HG03558 (cell line): ENCODE data around the gene ZNF710.
"Not testable (repeated sequence)": the region's sequence is repeated elsewhere in the genome, so short reads cannot be mapped to it uniquely, and the experiment has no call there.

Experiments
- ATAC-seq: cut with Tn5 transposase; IDR thresholded peaks from one replicate; pipeline ENCODE4 v1.9.1; 2021; ENCODE audit warnings: moderate number of reproducible peaks; ENCODE audit not compliant: unreplicated experiment; ENCODE audit errors: extremely low read depth

The ZNF710 gene

GRCh38 chr15:90099072-90099867, 98.1 kb downstream of the ZNF710 start:
- ATAC-seq = no peak

- no peak for ATAC-seq
Measured at GRCh38 chr15:90099868-90100831, 99.0 kb downstream of the ZNF710 start.

GRCh38 chr15:90101130-90101968, 100.2 kb downstream of the ZNF710 start:
- ATAC-seq = no peak

GRCh38 chr15:90101969-90102890, 101.1 kb downstream of the ZNF710 start, which contains the start of gene IDH2:
TSS of gene IDH2 (minus strand) at chr15:90102468. CDS start at chr15:90102390, 78 bp downstream.
- ATAC-seq = peak; percentile 30

GRCh38 chr15:90103701-90104329, 102.7 kb downstream of the ZNF710 start:
- no peak for ATAC-seq

GRCh38 chr15:90104551-90104950, 103.4 kb downstream of the ZNF710 start:
- no peak for ATAC-seq

- ATAC-seq = no peak
Measured at GRCh38 chr15:90105521-90105920, 104.4 kb downstream of the ZNF710 start.

GRCh38 chr15:90106522-90107117, 105.5 kb downstream of the ZNF710 start:
- ATAC-seq = no peak

- ATAC-seq = not testable (repeated sequence)
Measured at GRCh38 chr15:90108038-90108437, 106.9 kb downstream of the ZNF710 start.

- ATAC-seq = not testable (repeated sequence)
Measured at GRCh38 chr15:90109163-90109751, 108.1 kb downstream of the ZNF710 start.

- ATAC-seq = no peak
Measured at GRCh38 chr15:90113166-90113565, 112.0 kb downstream of the ZNF710 start.

- ATAC-seq = no peak
Measured at GRCh38 chr15:90114451-90114901, 113.4 kb downstream of the ZNF710 start.

- no peak for ATAC-seq
Measured at GRCh38 chr15:90115783-90116182, 114.7 kb downstream of the ZNF710 start.

GRCh38 chr15:90119367-90119766, 118.2 kb downstream of the ZNF710 start:
- ATAC-seq = no peak

- no peak for ATAC-seq
Measured at GRCh38 chr15:90121086-90121485, 120.0 kb downstream of the ZNF710 start.

GRCh38 chr15:90124507-90124906, 123.4 kb downstream of the ZNF710 start:
- ATAC-seq = no peak

- no peak for ATAC-seq
Measured at GRCh38 chr15:90126022-90126421, 124.9 kb downstream of the ZNF710 start.
